22Rv1 (cell line): Measurements from ENCODE around the gene CAPG.
A peak's percentile ranks its signal among the peaks of the same experiment; 100 is the strongest.

Experiments
- H3K27ac ChIP-seq: fragments of 450-650 bp; 2 replicates; pipeline ENCODE4 v1.5.1; 2017
- CTCF ChIP-seq: fragments of 450-650 bp; IDR thresholded peaks from 2 replicates; pipeline ENCODE4 v1.5.1; 2017; ENCODE audit warnings: mild to moderate bottlenecking
- ZFX ChIP-seq: fragments of 450-650 bp; IDR thresholded peaks from 2 replicates; pipeline ENCODE4 v1.6.1; 2017; ENCODE audit warnings: antibody characterized with exemption, borderline replicate concordance

The CAPG gene

GRCh38 chr2:85453571-85453970 lies 43.4 kb upstream of the CAPG start:
- TF ChIP-seq ZFX (no peak), CTCF (no peak)
- no peak overlapping the region for H3K27ac ChIP-seq

- TF ChIP-seq CTCF (no peak), ZFX (no peak)
- H3K27ac ChIP-seq: no peak overlapping the region
Measured at GRCh38 chr2:85452237-85452636, 42.1 kb upstream of the CAPG start.

GRCh38 chr2:85449214-85449588 lies 39.0 kb upstream of the CAPG start:
- H3K27ac ChIP-seq: no peak overlapping the region
- TF ChIP-seq CTCF (no peak), ZFX (no peak)

- no peak overlapping the region for H3K27ac ChIP-seq
- TF ChIP-seq ZFX (no peak), CTCF (no peak)
Measured at GRCh38 chr2:85448461-85449213, 38.5 kb upstream of the CAPG start.

GRCh38 chr2:85447222-85447585 lies 37.0 kb upstream of the CAPG start:
- TF ChIP-seq ZFX (no peak), CTCF (no peak)
- no peak overlapping the region for H3K27ac ChIP-seq

GRCh38 chr2:85446296-85447221 lies 36.4 kb upstream of the CAPG start:
- H3K27ac ChIP-seq: peak overlapping the region; percentile 43

More at GRCh38 chr2:85446296-85447221, 36.4 kb upstream of the CAPG start:
- TF ChIP-seq ZFX: no peak
- no peak for TF ChIP-seq CTCF
